Measurements from ENCODE around the gene AXL. TPM values are rescaled to one million over a fixed set of nuclear protein-coding genes. Genes with fewer than 3 reads are reported as not detected.
"Not testable (repeated sequence)": the region's sequence is repeated elsewhere in the genome, so short reads cannot be mapped to it uniquely, and the experiment has no call there.

AXL gene
- total RNA-seq, 2 experiments from 2014 or later, result not detected

DNA sequence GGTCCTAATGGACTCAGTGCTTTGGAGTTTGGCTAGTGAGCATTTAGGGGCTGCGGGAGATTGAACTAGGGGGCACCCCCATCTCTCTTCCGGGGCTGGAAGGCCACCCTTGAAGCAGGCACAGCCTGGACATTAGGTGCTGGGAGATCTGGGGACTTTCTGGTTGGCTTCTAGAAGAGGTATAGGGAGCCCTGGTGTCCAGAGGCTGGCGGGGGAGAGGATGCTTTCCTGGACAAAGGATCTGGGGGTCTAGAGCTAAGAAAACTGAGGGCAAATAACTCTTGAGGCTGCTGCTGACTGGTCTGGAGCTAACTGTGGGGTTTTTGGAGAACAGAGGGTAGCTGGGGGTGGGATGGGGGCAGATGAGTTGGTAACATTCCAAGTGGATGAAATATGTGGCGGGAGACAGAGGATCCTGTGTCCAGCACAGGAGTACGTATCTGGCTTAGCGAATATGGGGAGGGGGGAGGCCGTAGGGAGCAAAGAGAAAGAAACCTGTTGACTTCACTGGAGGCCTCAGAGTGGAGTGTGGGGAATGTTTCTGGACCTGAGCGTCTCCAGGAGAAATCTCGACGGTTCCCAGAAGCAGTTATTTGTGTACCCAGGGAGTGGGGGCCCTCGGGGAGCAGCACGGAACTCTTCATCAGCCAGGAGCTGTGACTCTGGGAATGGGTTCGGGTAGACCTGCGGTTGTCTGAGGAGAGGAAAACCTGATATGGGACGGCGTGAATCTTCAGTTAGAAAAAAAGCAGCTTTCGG is 46.6 kb downstream of the AXL start:
- H3K27ac Mint-ChIP-seq, result peak overlapping the region; percentile 99
- H3K4me3 Mint-ChIP-seq, result peak overlapping the region; percentile 82
- DNase-seq (no peak), ATAC-seq (no peak)
- ChIA-PET POLR2A (interaction anchor here (0.6 to 6.9 kb wide), 7 partner anchors 9 to 149 kb away, joined by 3 to 105 read pairs (median 5); partner anchors contain the start of gene CCDC97), CTCF (interaction anchor here (1.3 to 8.2 kb wide), 2 partner anchors 32 to 39 kb away, joined by 4 to 138 read pairs; no protein-coding TSS in a partner anchor)
- H3K36me3 Mint-ChIP-seq (ENCODE audit: low read depth), result peaks cover 41% of the 10 kb centered on the region
- H3K4me1 Mint-ChIP-seq (ENCODE audit: low read depth), result peaks cover 44% of the 10 kb centered on the region
- no peaks in the 10 kb centered on the region for H3K9me3 Mint-ChIP-seq (ENCODE audit: insufficient read depth)
- H3K27me3 Mint-ChIP-seq (ENCODE audit: low read depth), result no peaks in the 10 kb centered on the region

DNA sequence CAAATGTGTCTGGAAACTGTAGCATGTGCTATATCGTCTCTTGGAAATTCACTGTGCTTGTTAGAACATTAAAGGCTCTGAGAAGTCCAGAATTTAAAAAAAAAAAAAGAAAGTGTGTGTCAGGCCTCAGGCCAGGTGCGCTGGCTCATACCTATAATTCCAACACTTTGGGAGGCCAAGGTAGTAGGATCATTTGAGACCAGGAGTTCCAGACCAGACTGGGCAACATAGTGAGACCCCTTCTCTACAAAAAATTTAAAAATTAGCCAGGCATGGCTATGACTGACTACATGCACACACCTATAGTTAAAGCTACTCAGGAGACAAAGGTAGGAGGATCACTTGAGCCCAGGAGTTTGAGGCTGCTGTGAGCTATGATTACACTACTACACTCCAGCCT is 50.0 kb downstream of the AXL start:
- Mint-ChIP-seq H3K4me1 (ENCODE audit: low read depth) (peaks cover 28% of the 10 kb centered on the region), H3K9me3 (ENCODE audit: insufficient read depth) (no peaks in the 10 kb centered on the region), H3K4me3 (no peak overlapping the region), H3K36me3 (ENCODE audit: low read depth) (peaks cover 73% of the 10 kb centered on the region), H3K27ac (no peak overlapping the region), H3K27me3 (ENCODE audit: low read depth) (no peaks in the 10 kb centered on the region)
- ATAC-seq (no peak), DNase-seq (no peak)
- CTCF ChIA-PET, result interaction anchor here (0.6 kb wide), 1 partner anchor 982 kb away, joined by 3 read pairs; no protein-coding TSS in a partner anchor
- POLR2A ChIA-PET, result no interaction called here

- Mint-ChIP-seq H3K4me3 (no peak overlapping the region), H3K4me1 (ENCODE audit: low read depth) (peaks cover 28% of the 10 kb centered on the region), H3K27me3 (ENCODE audit: low read depth) (no peaks in the 10 kb centered on the region), H3K9me3 (ENCODE audit: insufficient read depth) (no peaks in the 10 kb centered on the region), H3K27ac (no peak overlapping the region), H3K36me3 (ENCODE audit: low read depth) (peaks cover 75% of the 10 kb centered on the region)
- no peak for ATAC-seq
- ChIA-PET POLR2A (interaction anchor here (0.7 kb wide), 1 partner anchor 29 kb away, joined by 4 read pairs; no protein-coding TSS in a partner anchor), CTCF (interaction anchor here (0.6 kb wide), 1 partner anchor 982 kb away, joined by 3 read pairs; no protein-coding TSS in a partner anchor)
- DNase-seq, result no peak
Observed at GRCh38 chr19:41269571-41269970, 50.5 kb downstream of the AXL start.

GRCh38 chr19:41273076-41273475 is 54.1 kb downstream of the AXL start:
- no peak for ATAC-seq
- Mint-ChIP-seq H3K4me3 (no peak overlapping the region), H3K27ac (no peak overlapping the region), H3K4me1 (ENCODE audit: low read depth) (peaks cover under 1% of the 10 kb centered on the region), H3K36me3 (ENCODE audit: low read depth) (peaks cover 73% of the 10 kb centered on the region), H3K27me3 (ENCODE audit: low read depth) (no peaks in the 10 kb centered on the region), H3K9me3 (ENCODE audit: insufficient read depth) (no peaks in the 10 kb centered on the region)
- POLR2A ChIA-PET, result interaction anchor here (0.6 kb wide), 1 partner anchor 9 kb away, joined by 3 read pairs; no protein-coding TSS in a partner anchor
- DNase-seq, result no peak
- CTCF ChIA-PET, result no interaction called here

DNA sequence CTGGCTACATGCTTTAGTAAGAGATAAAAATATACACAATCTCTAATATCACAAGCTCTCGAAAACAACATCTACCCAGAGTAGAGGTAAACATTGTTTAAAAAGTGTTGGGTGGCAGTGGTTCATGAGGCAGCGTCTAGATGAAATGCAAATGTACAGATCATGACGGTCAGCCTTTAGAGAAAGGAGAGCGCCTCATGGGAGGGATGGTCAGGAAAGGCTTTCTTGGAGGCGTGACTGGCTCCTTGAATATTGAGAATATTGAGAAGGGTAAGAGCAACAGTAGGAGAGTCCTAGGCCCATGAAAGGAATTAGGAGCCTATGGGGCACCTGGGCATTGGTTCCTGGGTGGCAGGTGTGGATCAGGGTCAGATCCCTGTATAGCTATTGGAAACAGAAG is 55.8 kb downstream of the AXL start:
- Mint-ChIP-seq H3K9me3 (ENCODE audit: insufficient read depth) (no peaks in the 10 kb centered on the region), H3K4me1 (ENCODE audit: low read depth) (no peaks in the 10 kb centered on the region), H3K36me3 (ENCODE audit: low read depth) (peaks cover 77% of the 10 kb centered on the region), H3K27me3 (ENCODE audit: low read depth) (no peaks in the 10 kb centered on the region), H3K4me3 (no peak overlapping the region), H3K27ac (no peak overlapping the region)
- no peak for ATAC-seq
- DNase-seq, result no peak
- CTCF ChIA-PET, result no interaction called here
- POLR2A ChIA-PET, result interaction anchor here (0.8 to 1.1 kb wide), 2 partner anchors 9 to 10 kb away, joined by 3 to 4 read pairs; no protein-coding TSS in a partner anchor

- POLR2A ChIA-PET, result no interaction called here
- Mint-ChIP-seq H3K4me1 (ENCODE audit: low read depth) (no peaks in the 10 kb centered on the region), H3K27ac (no peak overlapping the region), H3K9me3 (ENCODE audit: insufficient read depth) (no peaks in the 10 kb centered on the region), H3K27me3 (ENCODE audit: low read depth) (no peaks in the 10 kb centered on the region), H3K36me3 (ENCODE audit: low read depth) (peaks cover 87% of the 10 kb centered on the region), H3K4me3 (no peak overlapping the region)
- ATAC-seq (no peak), DNase-seq (no peak)
- CTCF ChIA-PET, result no interaction called here
Observed at GRCh38 chr19:41276231-41276630, 57.2 kb downstream of the AXL start.

DNA sequence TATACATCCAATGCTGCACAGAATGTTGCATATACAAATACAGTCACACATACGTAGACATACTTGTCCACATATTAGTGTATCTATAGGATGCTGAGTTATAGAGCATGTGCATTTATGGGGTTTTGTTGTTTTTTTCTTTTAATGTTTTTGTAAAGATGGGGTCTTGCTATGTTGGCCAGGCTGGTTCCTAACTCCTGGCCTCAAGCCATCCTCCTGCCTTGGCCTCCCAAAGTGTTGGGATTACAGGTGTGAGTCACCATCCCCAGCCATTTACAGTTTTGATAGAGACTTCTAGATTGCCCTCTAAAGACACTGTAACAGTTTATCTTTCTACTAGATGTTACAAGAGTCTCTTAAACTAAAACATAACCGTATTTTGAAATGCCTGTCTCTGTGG is 59.5 kb downstream of the AXL start:
- H3K9me3 Mint-ChIP-seq (ENCODE audit: insufficient read depth), result no peaks in the 10 kb centered on the region
- DNase-seq, result no peak
- ChIA-PET CTCF (interaction anchor here (0.6 kb wide), 1 partner anchor 1191 kb away, joined by 3 read pairs; no protein-coding TSS in a partner anchor), POLR2A (interaction anchor here (0.9 kb wide), 1 partner anchor 11 kb away, joined by 3 read pairs; no protein-coding TSS in a partner anchor)
- H3K4me3 Mint-ChIP-seq, result no peak overlapping the region
- no peaks in the 10 kb centered on the region for H3K27me3 Mint-ChIP-seq (ENCODE audit: low read depth)
- peaks cover 82% of the 10 kb centered on the region for H3K36me3 Mint-ChIP-seq (ENCODE audit: low read depth)
- H3K27ac Mint-ChIP-seq, result no peak overlapping the region
- no peaks in the 10 kb centered on the region for H3K4me1 Mint-ChIP-seq (ENCODE audit: low read depth)
- no peak for ATAC-seq

DNA sequence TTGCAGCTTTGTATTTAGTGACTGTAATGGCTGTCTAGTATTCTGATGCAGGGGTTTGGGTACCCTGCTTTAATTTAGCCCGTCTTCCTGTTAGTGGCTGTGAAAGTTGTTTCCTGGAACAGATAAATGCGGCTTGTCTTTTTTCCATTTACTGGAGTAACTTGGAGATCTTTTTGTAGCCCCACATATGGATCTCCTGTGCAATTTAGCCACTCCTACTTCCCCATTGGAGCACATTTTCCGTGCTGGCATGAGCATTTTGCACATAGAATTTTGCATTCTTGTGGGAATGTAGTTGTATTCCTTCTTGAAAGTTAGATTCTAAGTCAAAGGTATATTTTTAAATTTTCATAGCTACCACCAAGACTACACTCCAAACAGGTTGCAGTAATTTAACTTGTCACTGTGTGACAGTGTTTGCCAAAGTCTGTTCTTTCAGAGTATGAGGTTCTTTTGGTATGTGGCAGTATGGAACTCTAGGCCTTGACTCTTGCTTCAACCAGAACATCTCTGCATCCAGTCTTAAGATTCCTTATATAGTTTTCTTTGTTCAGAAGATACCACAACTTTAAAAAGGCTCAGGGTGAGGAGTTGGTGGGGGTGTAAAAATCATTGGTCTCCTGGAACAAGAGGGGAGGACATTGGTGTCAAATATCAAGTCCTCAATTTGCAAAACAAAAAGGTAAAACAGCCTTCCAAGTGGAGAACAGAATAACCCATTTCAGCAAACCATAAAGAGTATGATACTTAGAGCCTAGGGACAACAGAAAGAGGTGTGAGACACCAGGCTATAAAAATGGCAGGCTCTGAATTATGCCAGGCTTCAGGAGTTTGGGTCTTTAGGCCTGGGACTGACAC is 69.9 kb downstream of the AXL start:
- DNase-seq (no peak), ATAC-seq (no peak)
- Mint-ChIP-seq H3K27ac (peak overlapping the region; percentile 18), H3K36me3 (ENCODE audit: low read depth) (peaks cover 72% of the 10 kb centered on the region), H3K9me3 (ENCODE audit: insufficient read depth) (no peaks in the 10 kb centered on the region), H3K27me3 (ENCODE audit: low read depth) (no peaks in the 10 kb centered on the region), H3K4me1 (ENCODE audit: low read depth) (peaks cover 7% of the 10 kb centered on the region), H3K4me3 (no peak overlapping the region)
- CTCF ChIA-PET, result interaction anchor here (1.0 to 3.3 kb wide), 4 partner anchors 9 to 24 kb away, joined by 3 to 18 read pairs (median 6); partner anchors contain the start of gene HNRNPUL1
- POLR2A ChIA-PET, result no interaction called here

- H3K4me3 Mint-ChIP-seq; DNase-seq; H3K9me3 Mint-ChIP-seq (ENCODE audit: insufficient read depth); POLR2A ChIA-PET; H3K27ac Mint-ChIP-seq; H3K27me3 Mint-ChIP-seq (ENCODE audit: low read depth); ATAC-seq: not testable (repeated sequence)
- H3K4me1 Mint-ChIP-seq (ENCODE audit: low read depth), result peaks cover 12% of the 10 kb centered on the region
- CTCF ChIA-PET, result interaction anchor here (3.3 kb wide), 1 partner anchor 19 kb away, joined by 18 read pairs; no protein-coding TSS in a partner anchor
- H3K36me3 Mint-ChIP-seq (ENCODE audit: low read depth), result peaks cover 77% of the 10 kb centered on the region
Observed at GRCh38 chr19:41289814-41290213, 70.8 kb downstream of the AXL start.

DNA sequence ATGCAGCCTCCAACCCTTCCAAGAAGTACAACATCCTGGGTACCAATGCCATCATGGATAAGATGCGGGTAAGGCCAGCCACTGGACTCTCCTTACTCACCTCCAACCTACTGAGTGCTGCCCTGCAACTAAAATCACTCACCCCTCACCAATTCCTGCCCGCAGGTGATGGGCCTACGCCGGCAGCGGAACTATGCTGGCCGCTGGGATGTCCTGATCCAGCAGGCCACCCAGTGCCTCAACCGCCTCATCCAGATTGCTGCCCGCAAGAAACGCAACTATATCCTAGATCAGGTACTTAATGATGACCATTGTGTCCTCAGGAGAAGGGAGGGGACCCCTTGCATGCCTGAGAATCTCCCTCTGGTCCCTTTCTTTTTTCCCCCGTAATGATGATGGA is 75.4 kb downstream of the AXL start:
- H3K9me3 Mint-ChIP-seq (ENCODE audit: insufficient read depth), result no peaks in the 10 kb centered on the region
- H3K4me3 Mint-ChIP-seq, result no peak overlapping the region
- H3K4me1 Mint-ChIP-seq (ENCODE audit: low read depth), result peaks cover 51% of the 10 kb centered on the region
- ChIA-PET POLR2A (interaction anchor here (1.5 kb wide), 1 partner anchor 29 kb away, joined by 5 read pairs; no protein-coding TSS in a partner anchor), CTCF (interaction anchor here (1.2 to 2.3 kb wide), 2 partner anchors 14 to 57 kb away, joined by 3 to 18 read pairs; no protein-coding TSS in a partner anchor)
- DNase-seq (no peak), ATAC-seq (no peak)
- no peak overlapping the region for H3K27ac Mint-ChIP-seq
- peaks cover 88% of the 10 kb centered on the region for H3K36me3 Mint-ChIP-seq (ENCODE audit: low read depth)
- H3K27me3 Mint-ChIP-seq (ENCODE audit: low read depth), result no peaks in the 10 kb centered on the region

DNA sequence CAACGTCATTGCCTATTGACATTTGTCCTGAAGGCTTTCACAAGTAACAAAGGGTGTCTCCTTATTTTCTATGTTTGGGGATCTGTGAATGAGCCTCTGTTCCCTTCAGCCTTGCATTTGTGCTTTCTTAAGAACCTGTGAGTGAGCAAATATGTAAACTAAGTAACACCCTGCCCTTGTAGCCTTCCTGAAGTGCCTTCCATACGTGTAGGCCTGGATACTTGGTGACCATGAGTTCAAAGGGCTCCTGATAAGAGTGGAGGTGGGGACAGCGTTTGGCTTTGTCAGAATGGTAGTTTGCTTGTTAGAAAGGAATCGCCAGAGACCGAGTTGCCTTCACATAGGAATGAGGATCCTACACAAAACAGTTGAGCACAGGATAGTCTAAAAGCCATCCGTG is 76.5 kb downstream of the AXL start:
- H3K9me3 Mint-ChIP-seq (ENCODE audit: insufficient read depth), result no peaks in the 10 kb centered on the region
- no peak for ATAC-seq
- H3K36me3 Mint-ChIP-seq (ENCODE audit: low read depth), result peaks cover 90% of the 10 kb centered on the region
- ChIA-PET POLR2A (interaction anchor here (0.8 to 4.3 kb wide), 2 partner anchors 10 to 12 kb away, joined by 3 to 26 read pairs; no protein-coding TSS in a partner anchor), CTCF (interaction anchor here (1.2 to 2.3 kb wide), 2 partner anchors 13 to 56 kb away, joined by 3 to 18 read pairs; no protein-coding TSS in a partner anchor)
- H3K27me3 Mint-ChIP-seq (ENCODE audit: low read depth), result no peaks in the 10 kb centered on the region
- DNase-seq, result no peak
- H3K4me3 Mint-ChIP-seq, result no peak overlapping the region
- peaks cover 62% of the 10 kb centered on the region for H3K4me1 Mint-ChIP-seq (ENCODE audit: low read depth)
- peak overlapping the region; percentile 55 for H3K27ac Mint-ChIP-seq
